ENCODE data around the gene TH.

TH gene

DNA sequence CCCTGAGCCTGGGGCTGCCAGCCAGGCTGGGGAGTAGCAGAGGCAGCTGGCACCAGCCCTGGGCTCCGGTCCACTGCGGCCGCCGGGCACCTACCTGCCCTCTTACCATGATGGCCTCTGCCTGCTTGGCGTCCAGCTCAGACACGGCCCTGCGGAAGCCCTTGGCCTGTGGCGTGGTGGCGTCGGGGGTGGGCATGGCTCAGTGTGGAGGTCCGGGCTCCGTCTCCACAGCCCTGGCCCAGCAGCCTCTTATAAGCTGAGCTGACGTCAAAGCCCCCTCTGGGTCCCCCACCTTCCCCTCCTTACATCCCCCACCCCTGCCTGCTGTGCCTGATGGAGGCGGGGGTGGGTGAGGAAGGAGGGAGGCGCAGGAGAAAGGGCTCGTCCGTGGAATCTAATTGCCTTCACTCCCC, at the start of gene TH:
TSS of gene TH (minus strand) at position 225 of the 413 bp plus-strand sequence. CDS start at position 196, 29 bp downstream.
- no peak for DNase-seq (ENCODE audit: low read depth in 2 of 2)

DNA sequence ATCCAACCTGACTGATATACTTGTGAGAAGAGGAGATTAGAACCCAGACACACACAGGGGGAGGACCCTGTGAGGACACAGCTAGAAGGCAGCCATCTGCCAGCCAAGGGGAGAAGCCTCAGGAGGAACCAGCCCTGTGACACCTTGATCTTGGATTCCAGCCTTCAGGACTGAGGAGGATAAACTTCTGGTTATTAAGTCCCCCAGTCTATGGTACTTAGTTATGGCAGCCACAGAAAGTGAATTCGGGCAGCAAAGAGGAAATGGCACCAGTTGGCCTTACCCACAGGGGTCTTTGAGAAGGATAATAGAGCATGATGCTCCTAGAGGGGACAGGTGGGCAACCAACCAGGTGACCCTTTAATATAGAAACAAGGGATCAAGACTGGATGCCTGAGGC, 49.4 kb upstream of the TH start:
- DNase-seq (ENCODE audit: low read depth in 2 of 2): no peak

- DNase-seq (ENCODE audit: low read depth in 2 of 2): no peak
These were observed 48.7 kb upstream of the TH start for GRCh38 chr11:2220173-2220771.

GRCh38 chr11:2219318-2220017, 47.9 kb upstream of the TH start:
- DNase-seq (ENCODE audit: low read depth in 2 of 2): no peak

DNA sequence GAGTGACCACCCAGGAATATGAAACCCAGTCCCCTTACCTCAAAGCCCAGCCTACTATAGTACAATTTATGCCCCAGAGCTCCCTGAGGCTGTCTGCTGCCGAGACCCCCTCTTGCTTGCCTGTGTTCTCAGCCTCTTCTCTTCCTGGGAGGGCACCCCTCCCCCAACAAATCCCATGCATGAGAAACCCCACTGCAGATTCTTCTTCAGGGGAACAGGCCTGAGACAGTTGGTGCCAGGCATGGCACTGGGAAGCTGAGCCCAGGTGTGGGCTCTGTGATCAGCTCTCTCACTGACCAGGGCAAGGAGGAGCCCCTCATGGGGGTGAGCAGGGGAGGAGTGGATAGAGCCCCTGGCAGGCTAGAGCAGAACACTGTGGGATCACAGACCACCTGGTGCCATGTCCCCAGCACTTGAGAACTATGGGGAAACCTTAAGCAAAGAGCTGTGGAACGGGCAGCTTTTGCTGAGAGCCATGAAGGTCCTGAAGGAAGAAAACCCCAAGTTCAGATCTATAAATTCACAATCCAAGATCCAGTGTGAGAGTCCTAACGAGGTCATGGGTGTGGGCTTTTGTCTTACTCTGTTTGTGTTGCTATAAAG, 46.5 kb upstream of the TH start:
- DNase-seq (ENCODE audit: low read depth in 2 of 2): no peak

- no peak for DNase-seq (ENCODE audit: low read depth in 2 of 2)
These were observed 45.8 kb upstream of the TH start for GRCh38 chr11:2217211-2218030.

- no peak for DNase-seq (ENCODE audit: low read depth in 2 of 2)
These were observed 44.9 kb upstream of the TH start for GRCh38 chr11:2216400-2217064.

DNA sequence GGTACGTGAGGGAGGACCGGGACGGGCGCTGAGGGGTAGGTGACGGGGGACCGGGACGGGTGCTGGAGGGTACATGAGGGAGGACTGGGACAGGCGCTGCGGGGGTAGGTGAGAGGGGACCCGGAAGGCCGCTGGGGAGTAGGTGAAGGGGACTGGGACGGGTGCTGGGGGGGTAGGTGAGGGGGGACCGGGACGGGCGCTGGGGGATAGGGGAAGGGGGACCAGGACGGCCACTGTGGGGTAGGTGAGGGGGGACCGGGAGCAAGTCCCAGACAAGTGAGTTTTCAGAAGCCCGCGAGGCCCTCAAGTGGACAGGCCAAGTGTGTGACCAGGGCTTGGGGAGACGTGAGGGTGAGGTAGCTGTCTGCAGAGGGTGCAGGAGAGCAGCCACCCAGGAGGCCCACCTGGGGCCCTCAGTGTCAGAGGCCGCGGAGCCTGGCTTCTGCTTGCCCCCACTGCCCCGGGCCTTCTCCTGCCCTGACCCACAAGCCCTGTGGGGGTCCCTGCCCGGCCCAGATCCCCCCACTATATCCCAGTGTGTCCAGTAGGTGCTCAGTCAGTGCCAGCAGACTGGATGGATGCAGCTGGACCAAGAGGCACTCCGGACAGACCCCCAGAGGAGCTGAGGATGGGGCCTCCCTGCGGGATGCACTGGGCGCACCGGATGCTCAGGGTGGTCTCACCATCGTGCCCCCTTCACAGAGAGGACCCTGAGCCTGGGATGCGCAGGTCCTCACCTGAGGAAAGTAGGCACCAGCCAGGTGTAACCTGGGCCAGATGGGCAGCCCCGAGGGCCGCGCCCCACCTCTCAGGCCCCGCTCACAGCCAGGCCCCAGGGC, 44.2 kb upstream of the TH start:
- no peak for DNase-seq (ENCODE audit: low read depth in 2 of 2)

DNA sequence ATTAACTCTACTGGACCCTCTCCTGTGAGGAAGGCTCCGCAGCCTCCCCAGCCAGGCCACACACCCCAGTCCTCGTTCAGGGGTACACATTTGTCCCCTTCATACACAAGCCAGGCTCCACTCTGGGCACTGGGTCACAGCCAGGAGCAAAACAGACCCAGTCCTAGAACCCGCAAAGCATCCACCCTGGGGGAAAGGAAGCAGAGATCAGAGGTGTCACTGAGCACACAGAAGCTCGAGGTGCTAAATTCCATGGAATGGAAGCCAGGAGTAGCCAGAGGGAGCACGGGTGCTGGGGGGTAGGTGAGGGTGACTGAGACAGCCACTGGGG, 43.6 kb upstream of the TH start:
- no peak for DNase-seq (ENCODE audit: low read depth in 2 of 2)

- no peak for DNase-seq (ENCODE audit: low read depth in 2 of 2)
These were observed 43.1 kb upstream of the TH start for GRCh38 chr11:2214527-2215229.

DNA sequence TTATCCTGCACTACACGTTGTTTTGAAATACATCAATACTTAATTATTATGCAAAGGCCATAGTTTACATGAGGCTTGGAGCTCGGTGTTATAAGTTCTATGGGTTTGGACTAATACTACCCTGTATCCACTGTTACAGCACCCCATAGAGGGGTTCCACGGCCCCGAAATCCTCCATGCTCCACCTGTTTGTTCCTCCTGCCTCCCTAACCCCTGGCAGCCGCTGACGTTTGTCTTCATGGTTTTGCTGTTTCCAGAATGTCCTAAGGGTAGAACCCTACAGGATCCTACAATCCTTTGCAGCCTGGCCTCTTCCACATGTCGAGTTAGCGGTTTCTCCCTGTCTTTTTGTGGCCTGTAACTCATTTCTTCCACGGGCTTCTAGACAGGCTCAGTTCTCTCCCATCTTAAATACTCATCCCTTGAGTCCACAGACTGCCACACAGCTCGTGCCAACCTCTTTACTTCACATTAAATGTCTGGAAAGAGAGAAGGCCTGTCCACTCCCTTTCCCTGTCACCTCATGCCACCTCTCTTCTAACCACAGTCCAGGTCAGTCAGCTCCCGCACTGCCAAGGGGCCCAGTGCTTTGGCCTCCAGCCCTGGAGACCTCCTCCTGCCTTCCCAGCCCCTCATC, 42.4 kb upstream of the TH start:
- DNase-seq (ENCODE audit: low read depth in 2 of 2): no peak

DNA sequence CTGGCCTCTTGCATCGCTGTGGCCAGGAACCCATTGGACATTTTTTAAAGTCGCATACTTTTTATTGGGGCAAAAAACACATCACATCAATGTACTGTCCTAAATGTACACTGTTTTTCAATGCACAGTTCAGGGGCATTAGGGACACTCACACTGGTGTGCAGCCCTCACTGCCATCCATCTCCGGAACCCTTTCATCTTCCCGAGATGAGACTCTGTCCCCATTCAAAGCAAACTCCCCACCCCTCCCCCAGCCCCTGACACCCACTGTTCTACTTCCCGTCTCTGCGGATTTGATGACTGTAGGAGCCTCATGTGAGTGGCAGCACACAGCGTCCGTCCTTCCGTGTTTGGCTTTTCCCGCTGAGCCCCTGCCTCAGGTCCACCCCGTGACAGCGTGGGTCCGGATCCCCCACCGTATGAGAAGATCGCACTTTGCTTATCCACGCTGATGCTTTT, 41.8 kb upstream of the TH start:
- DNase-seq (ENCODE audit: low read depth in 2 of 2): no peak

- DNase-seq (ENCODE audit: low read depth in 2 of 2): no peak
These were observed 41.0 kb upstream of the TH start for GRCh38 chr11:2212411-2213251.

DNA sequence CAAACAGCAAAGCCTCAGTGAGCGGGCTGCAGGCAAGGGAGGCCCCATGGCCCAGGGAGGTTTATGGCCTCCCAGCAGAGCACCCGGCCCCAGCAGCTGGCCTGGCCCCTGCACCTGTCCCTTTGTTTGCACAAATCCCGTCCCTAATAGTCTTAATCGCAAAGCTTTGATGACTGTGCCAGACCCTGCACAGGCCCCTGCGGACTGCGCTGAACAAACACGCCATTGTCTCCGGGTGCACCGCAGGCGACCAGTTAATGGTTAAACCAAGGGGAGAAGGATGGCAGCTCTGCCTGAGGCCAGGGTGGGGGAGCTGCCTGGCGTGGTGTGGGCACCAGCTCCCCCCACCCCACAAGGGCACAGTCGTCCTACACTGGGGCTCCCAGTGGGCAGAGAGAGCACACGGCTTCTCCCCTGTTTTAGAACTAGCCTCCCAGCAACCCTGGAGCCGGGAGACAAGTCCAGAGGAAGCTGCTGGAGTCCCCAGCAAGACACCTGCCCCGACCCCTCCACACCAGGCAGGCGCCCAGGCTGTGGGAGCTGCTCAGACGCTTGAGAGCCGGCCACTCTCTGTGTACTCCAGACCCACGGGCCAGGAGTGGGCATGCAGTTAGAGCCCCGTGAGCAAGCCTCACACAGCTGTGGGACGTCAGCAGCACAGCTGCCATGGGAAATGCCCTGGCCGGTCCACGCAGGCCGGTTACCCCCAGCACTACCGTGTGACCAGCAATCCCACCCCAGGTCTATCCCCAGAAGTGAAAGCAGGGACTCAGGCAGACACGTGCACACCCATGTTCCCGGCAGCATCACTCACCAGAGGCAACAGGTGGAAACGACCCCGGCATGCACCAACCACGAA, 39.7 kb upstream of the TH start:
- DNase-seq (ENCODE audit: low read depth in 2 of 2): no peak

- no peak for DNase-seq (ENCODE audit: low read depth in 2 of 2)
These were observed 38.9 kb upstream of the TH start for GRCh38 chr11:2210366-2211112.

GRCh38 chr11:2209900-2210321, 38.3 kb upstream of the TH start:
- DNase-seq (ENCODE audit: low read depth in 2 of 2): no peak

DNA sequence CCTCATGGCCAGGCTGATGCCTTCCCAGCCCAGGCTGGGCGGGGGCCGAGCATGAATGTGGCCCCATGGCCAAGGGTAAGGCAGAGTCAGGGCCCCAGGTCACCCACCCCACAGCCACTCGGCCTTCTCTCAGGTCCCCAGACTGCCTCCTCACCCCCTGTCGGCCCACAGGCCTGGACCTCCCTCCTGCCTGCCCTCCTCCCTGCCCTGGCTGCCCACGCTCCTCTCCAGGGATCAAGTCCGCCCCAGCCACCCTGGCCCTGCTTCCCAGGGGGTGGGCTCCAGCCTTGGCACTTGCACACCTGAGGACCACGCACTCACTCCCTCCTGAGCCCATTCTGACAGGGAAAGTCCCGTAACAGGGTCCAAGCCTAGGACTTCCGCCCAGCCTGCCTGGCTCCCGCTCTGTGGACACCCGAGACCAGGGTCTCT, 37.8 kb upstream of the TH start:
- DNase-seq (ENCODE audit: low read depth in 2 of 2): no peak

Data from fibroblast of skin of left quadriceps (primary cell).